H1 (cell line): Measurements from ENCODE around the gene FANCD2OS. TPM values are rescaled to one million over a fixed set of nuclear protein-coding genes. Genes with fewer than 3 reads are reported as not detected.

Experiments
- CTCF ChIA-PET: fragments of 300-600 bp; sonication (Branson Sonifier 250); formaldehyde crosslinking; loops from one replicate; lab custom pipeline; 2021; ENCODE audit not compliant: partially characterized antibody; lab: Charles Lee
- POLR2A ChIA-PET: fragments of 300-600 bp; sonication (Branson Sonifier 250); formaldehyde crosslinking; loops from one replicate; lab custom pipeline; 2021; ENCODE audit warnings: inconsistent platforms; ENCODE audit not compliant: partially characterized antibody; lab: Charles Lee
- DNase-seq, 2 experiments: peaks; one replicate each; pipeline versions ENCODE4 v3.0.0 to v3.0.0-alpha.2; 2010 to 2022; ENCODE audit warnings: low spot score in 2 of 2, low read depth in 1 of 2, mixed read lengths in 1 of 2
- FAIRE-seq: peaks from 2 replicates; lab custom pipeline; 2011; peaks lifted over from hg19 to GRCh38; lab: Jason Lieb, UNC
- H2AFZ ChIP-seq: 2 replicates; pipeline ENCODE4 v1.8.1; 2012; ENCODE audit warnings: low read length, inconsistent platforms
- H2AK5ac ChIP-seq: 2 replicates; pipeline ENCODE4 v1.6.1; 2013; ENCODE audit warnings: low read depth, low read length
- H2BK120ac ChIP-seq: replicated peaks from 2 replicates; pipeline ENCODE3; 2013; ENCODE audit warnings: low read depth, low read length, inconsistent platforms
- H2BK12ac ChIP-seq: 2 replicates; pipeline ENCODE4 v1.6.1; 2013; ENCODE audit warnings: low read depth, low read length
- H2BK15ac ChIP-seq: 2 replicates; pipeline ENCODE4 v1.6.1; 2013; ENCODE audit warnings: low read length
- H2BK20ac ChIP-seq: 2 replicates; pipeline ENCODE4 v1.6.1; 2013; ENCODE audit warnings: low read length
- H2BK5ac ChIP-seq: 2 replicates; pipeline ENCODE4 v1.6.1; 2013; ENCODE audit warnings: low read depth, low read length
- H3K14ac ChIP-seq: 2 replicates; pipeline ENCODE4 v1.6.1; 2013; ENCODE audit warnings: inconsistent platforms; ENCODE audit not compliant: insufficient read length
- H3K18ac ChIP-seq: 2 replicates; pipeline ENCODE4 v1.6.1; 2013; ENCODE audit warnings: low read length; ENCODE audit errors: extremely low read depth
- H3K23ac ChIP-seq: 2 replicates; pipeline ENCODE4 v1.6.1; 2013; ENCODE audit warnings: inconsistent platforms; ENCODE audit not compliant: insufficient read length
- H3K23me2 ChIP-seq: 2 replicates; pipeline ENCODE4 v1.6.1; 2013; ENCODE audit warnings: low read depth, low read length
- H3K27ac ChIP-seq: 2 replicates; pipeline ENCODE4 v1.6.1; 2011; ENCODE audit warnings: low read depth, low read length, inconsistent platforms
- H3K27me3 ChIP-seq, 4 experiments: replicated peaks in 1 of 4; 1 replicate in 1 of 4; 2 replicates in 3 of 4; pipeline versions ENCODE4 v1.6.1 to v1.8.1; 2011 to 2013; ENCODE audit warnings: low read length in 3 of 4, mild to moderate bottlenecking in 3 of 4, inconsistent platforms in 2 of 4, mixed read lengths in 2 of 4, moderate library complexity in 1 of 4; ENCODE audit not compliant: control insufficient read depth in 3 of 4, insufficient read depth in 3 of 4; ENCODE audit errors: extremely low read depth in 1 of 4
- H3K36me3 ChIP-seq, 4 experiments: 2 replicates each; pipeline versions ENCODE4 v1.6.1 to v1.8.1; 2011 to 2013; ENCODE audit warnings: mild to moderate bottlenecking in 4 of 4, low read length in 3 of 4, moderate library complexity in 2 of 4, control low read depth in 1 of 4, inconsistent platforms in 1 of 4; ENCODE audit not compliant: insufficient read depth in 4 of 4, control insufficient read depth in 2 of 4
- H3K4ac ChIP-seq: replicated peaks from 2 replicates; pipeline ENCODE3; 2013; ENCODE audit warnings: low read length, low read depth, mixed read lengths, inconsistent platforms; ENCODE audit not compliant: insufficient read length
- H3K4me1 ChIP-seq, 4 experiments: replicated peaks in 1 of 4; 1 replicate in 1 of 4; 2 replicates in 3 of 4; pipeline versions ENCODE4 v1.6.1 to v1.8.1; 2011 to 2013; ENCODE audit warnings: low read length in 3 of 4, inconsistent platforms in 2 of 4, mixed read lengths in 1 of 4; ENCODE audit not compliant: insufficient read depth in 4 of 4, control insufficient read depth in 3 of 4
- H3K4me2 ChIP-seq, 2 experiments: 2 replicates each; pipeline versions ENCODE4 v1.6.1 to v1.8.1; 2011 to 2013; ENCODE audit warnings: low read depth in 2 of 2, low read length in 2 of 2, control low read depth in 1 of 2, inconsistent platforms in 1 of 2, mild to moderate bottlenecking in 1 of 2; ENCODE audit not compliant: insufficient read depth in 1 of 2
- H3K4me3 ChIP-seq, 4 experiments: fragments of 200-600, 300-600 bp in 1 of 4; sonication (generic), shearing (Covaris generic), sonication (Bioruptor Twin) in 1 of 4; 2 replicates each; pipeline versions ENCODE4 v1.5.1 to v1.8.1; 2011 to 2016; ENCODE audit warnings: low read length in 4 of 4, low read depth in 3 of 4, control low read depth in 2 of 4, inconsistent platforms in 2 of 4, mild to moderate bottlenecking in 2 of 4, mixed read lengths in 1 of 4, moderate library complexity in 1 of 4; ENCODE audit not compliant: insufficient read depth in 2 of 4; ENCODE audit errors: extremely low read depth in 1 of 4
- H3K56ac ChIP-seq: replicated peaks from 2 replicates; pipeline ENCODE3; 2013; ENCODE audit warnings: low read depth, mild to moderate bottlenecking, mixed read lengths, low read length, inconsistent platforms; ENCODE audit not compliant: insufficient read length
- H3K79me1 ChIP-seq: 2 replicates; pipeline ENCODE4 v1.6.1; 2013; ENCODE audit warnings: low read depth, low read length, control low read depth
- H3K79me2 ChIP-seq, 2 experiments: 2 replicates each; pipeline versions ENCODE4 v1.6.1 to v1.8.1; 2012 to 2013; ENCODE audit warnings: low read length in 2 of 2, mild to moderate bottlenecking in 2 of 2, inconsistent platforms in 1 of 2; ENCODE audit not compliant: insufficient read depth in 2 of 2, control insufficient read depth in 1 of 2
- H3K9ac ChIP-seq, 4 experiments: replicated peaks in 1 of 4; 1 replicate in 1 of 4; 2 replicates in 3 of 4; pipeline versions ENCODE4 v1.6.1 to v1.8.1; 2011 to 2013; ENCODE audit warnings: low read depth in 3 of 4, low read length in 3 of 4, control low read depth in 2 of 4, mild to moderate bottlenecking in 2 of 4, moderate library complexity in 2 of 4, inconsistent platforms in 1 of 4; ENCODE audit errors: extremely low read depth in 1 of 4
- H3K9me3 ChIP-seq, 2 experiments: 2 replicates each; pipeline versions ENCODE4 v1.6.1 to v1.8.1; 2012 to 2013; ENCODE audit warnings: mild to moderate bottlenecking in 2 of 2, moderate library complexity in 2 of 2, control low read depth in 1 of 2, inconsistent platforms in 1 of 2, low read depth in 1 of 2, low read length in 1 of 2, mixed read lengths in 1 of 2; ENCODE audit not compliant: insufficient read depth in 2 of 2
- H4K20me1 ChIP-seq, 2 experiments: replicated peaks in 1 of 2; 2 replicates each; pipeline versions ENCODE3 to v1.8.1; 2011 to 2013; ENCODE audit warnings: inconsistent platforms in 2 of 2, low read length in 2 of 2, mild to moderate bottlenecking in 1 of 2; ENCODE audit not compliant: insufficient read depth in 2 of 2, control insufficient read depth in 1 of 2
- H4K5ac ChIP-seq: 2 replicates; pipeline ENCODE4 v1.6.1; 2013; ENCODE audit warnings: low read length, low read depth, mixed read lengths, inconsistent platforms; ENCODE audit not compliant: insufficient read length
- H4K8ac ChIP-seq: 2 replicates; pipeline ENCODE4 v1.8.0; 2013; ENCODE audit warnings: mild to moderate bottlenecking, moderate library complexity, low read length, inconsistent platforms; ENCODE audit not compliant: insufficient read depth; ENCODE audit errors: extremely low read depth
- H4K91ac ChIP-seq: replicated peaks from 2 replicates; pipeline ENCODE3; 2013; ENCODE audit warnings: low read length, mixed read lengths, inconsistent platforms; ENCODE audit not compliant: insufficient read length
- ATF3 ChIP-seq: IDR thresholded peaks from 2 replicates; pipeline ENCODE4 v1.6.1; 2011; ENCODE audit warnings: low read depth, mild to moderate bottlenecking, low read length; ENCODE audit not compliant: insufficient read depth
- CEBPB ChIP-seq: IDR thresholded peaks from 2 replicates; pipeline ENCODE4 v1.6.1; 2012; ENCODE audit warnings: low read depth, low read length
- CREB1 ChIP-seq: IDR thresholded peaks from 2 replicates; pipeline ENCODE4 v1.6.1; 2012; ENCODE audit warnings: inconsistent platforms
- E2F6 ChIP-seq: IDR thresholded peaks from 2 replicates; pipeline ENCODE4 v1.6.1; 2012; ENCODE audit warnings: inconsistent platforms
- GTF2F1 ChIP-seq: IDR thresholded peaks from 2 replicates; pipeline ENCODE4 v1.6.1; 2012; ENCODE audit warnings: low read depth, low read length, improper control_type of control experiment, borderline replicate concordance
- HDAC6 ChIP-seq: IDR thresholded peaks from one replicate; pipeline ENCODE4 v1.7.1; 2012; ENCODE audit warnings: low read depth, mild to moderate bottlenecking, inconsistent platforms, low read length, moderate library complexity
- RAD21 ChIP-seq, 2 experiments: IDR thresholded peaks in 1 of 2; conservative IDR thresholded peaks in 1 of 2; 2 replicates each; pipeline ENCODE4 v1.6.1; 2011; ENCODE audit warnings: low read depth in 2 of 2, low read length in 2 of 2, improper control_type of control experiment in 1 of 2, inconsistent platforms in 1 of 2, mild to moderate bottlenecking in 1 of 2, moderate library complexity in 1 of 2
- RBBP5 ChIP-seq: IDR thresholded peaks from 2 replicates; pipeline ENCODE4 v1.7.1; 2012; ENCODE audit warnings: low read depth, mild to moderate bottlenecking, inconsistent platforms, low read length, moderate library complexity, borderline replicate concordance
- RXRA ChIP-seq: IDR thresholded peaks from 2 replicates; pipeline ENCODE4 v1.6.1; 2011; ENCODE audit warnings: low read depth, mild to moderate bottlenecking, low read length, moderate library complexity; ENCODE audit not compliant: insufficient read depth
- TEAD4 ChIP-seq: IDR thresholded peaks from 2 replicates; pipeline ENCODE4 v1.6.1; 2012; ENCODE audit warnings: low read depth, low read length, inconsistent platforms, mixed read lengths
- USF2 ChIP-seq: IDR thresholded peaks from 2 replicates; pipeline ENCODE4 v1.6.1; 2011; ENCODE audit warnings: low read length, improper control_type of control experiment
- WGBS, 2 experiments: shearing (Covaris generic) in 1 of 2; methylation state at CpG; one replicate each; pipeline versions ENCODE4 v1.1.6 to v1.1.7; 2013 to 2015; ENCODE audit warnings: low lambda C conversion rate in 2 of 2, mixed read lengths in 2 of 2, inconsistent platforms in 1 of 2, low coverage in 1 of 2, missing lambda C conversion rate in 1 of 2; ENCODE audit not compliant: insufficient replicate concordance in 2 of 2, insufficient coverage in 1 of 2, insufficient read length in 1 of 2; ENCODE audit errors: extremely low coverage in 1 of 2, missing lambda C conversion rate in 1 of 2; 5-methylcytosine and 5-hydroxymethylcytosine counted together
- polyA plus RNA-seq, 7 experiments: library from polyadenylated mRNA; depleted of rRNA in 3 of 7; stranded (reverse) in 5 of 7; unstranded in 2 of 7; fragments of >200 nt in 5 of 7; fragments of 200-250 nt in 2 of 7; gene quantifications; 1 replicate in 5 of 7; 2 replicates in 1 of 7; 4 replicates in 1 of 7; pipeline versions ENCODE4 v1.2.1 to v1.2.3, GENCODE V29; 2011 to 2013; ENCODE audit warnings: missing spikeins in 2 of 7, mixed read lengths in 2 of 7
- total RNA-seq: library from RNA; stranded (reverse); fragmentation: NEBNext Ultra II Directional; extraction: Animal tissue kit (Norgen Biotek cat#: 25700); gene quantifications from 2 replicates; pipeline ENCODE4 v1.2.1, GENCODE V29; 2021

Gene FANCD2OS
- total and polyA plus RNA-seq, 2 of the 8 experiments (the other 6 are each of a cell fraction or from before 2014, with no cell fraction given), result not detected

- Histone ChIP-seq H2AFZ (no peak overlapping the region), H3K27me3 (no peaks in the 10 kb centered on the region), H3K79me1 (no peaks in the 10 kb centered on the region; the same call in 1 of the 2 replicates), H3K9me3 (no peaks in the 10 kb centered on the region), H2BK5ac (no peak overlapping the region), H2BK20ac (no peak overlapping the region), H3K4me3 (no peak overlapping the region), H4K5ac (no peak overlapping the region), H3K4me1 (peaks cover 0 to 5% (median 2%) of the 10 kb centered on the region in 4 experiments; a peak in 2 of 7 replicates), H2AK5ac (no peak overlapping the region), H3K27ac (no peak overlapping the region), H4K91ac (no peak overlapping the region), H3K14ac (no peak overlapping the region), H4K8ac (no peak overlapping the region), H2BK120ac (no peak overlapping the region), H2BK15ac (no peak overlapping the region), H3K9ac (peak overlapping the region in 1 of 4 experiments; percentile 67; a peak in 1 of 7 replicates), H3K56ac (no peak overlapping the region), H4K20me1 (peaks cover 3 to 7% of the 10 kb centered on the region in 2 experiments), H3K4ac (no peak overlapping the region), H3K36me3 (peaks cover 13 to 25% (median 17%) of the 10 kb centered on the region in 4 experiments), H3K18ac (no peak overlapping the region), H3K4me2 (no peak overlapping the region), H3K23ac (no peak overlapping the region), H3K23me2 (peaks cover 7% of the 10 kb centered on the region; the same call in 1 of the 2 replicates), H2BK12ac (no peak overlapping the region), H3K79me2 (peaks cover 0 to 45% of the 10 kb centered on the region in 2 experiments; a peak in 3 of 4 replicates)
- WGBS, 2 experiments, result 96% methylated on average over 4 of the region's 4 CpGs; no CpG with 5 or more reads in 1 of the 2 experiments
- POLR2A ChIA-PET, result interaction anchor here (1.0 to 1.5 kb wide), 3 partner anchors 10 to 16 kb away, joined by 3 read pairs; no protein-coding TSS in a partner anchor
- FAIRE-seq (no peak), DNase-seq (no peak)
- CTCF ChIA-PET, result interaction anchor here (0.6 to 1.2 kb wide), 5 partner anchors 10 to 689 kb away, joined by 3 to 4 read pairs (median 3); no protein-coding TSS in a partner anchor
- TF ChIP-seq TEAD4 (no peak), RAD21 (IDR thresholded peaks at IDR 0.05 in 1 of 2, conservative IDR thresholded peaks at IDR 0.05 in 1 of 2; ENCODE audit: low read depth in 2 of 2, low read length in 2 of 2) (no peak), RXRA (no peak), ATF3 (no peak), GTF2F1 (no peak), USF2 (no peak), CEBPB (no peak), HDAC6 (no peak), CREB1 (no peak), E2F6 (no peak), RBBP5 (no peak)
Measured at GRCh38 chr3:10145685-10146084, 37.6 kb upstream of the FANCD2OS start.
